ENCODE data around the gene AHCYL2.
"Not testable (repeated sequence)": the region's sequence is repeated elsewhere in the genome, so short reads cannot be mapped to it uniquely, and the experiment has no call there.

Gene AHCYL2

GRCh38 chr7:129437190-129437589, 212.4 kb downstream of the AHCYL2 start:
- FAIRE-seq (no peak), DNase-seq (ENCODE audit: insufficient read length) (no peak)
- TF ChIP-seq POLR2AphosphoS5 (IDR thresholded peaks at IDR 0.05; ENCODE audit: low read depth, low read length), result no peak
- no peak for TF ChIP-seq TAF1 (IDR thresholded peaks at IDR 0.05; ENCODE audit: borderline replicate concordance, low read depth, low read length)
- no peak for TF ChIP-seq POLR2A (IDR thresholded peaks at IDR 0.05; ENCODE audit: low read depth, low read length)

DNA sequence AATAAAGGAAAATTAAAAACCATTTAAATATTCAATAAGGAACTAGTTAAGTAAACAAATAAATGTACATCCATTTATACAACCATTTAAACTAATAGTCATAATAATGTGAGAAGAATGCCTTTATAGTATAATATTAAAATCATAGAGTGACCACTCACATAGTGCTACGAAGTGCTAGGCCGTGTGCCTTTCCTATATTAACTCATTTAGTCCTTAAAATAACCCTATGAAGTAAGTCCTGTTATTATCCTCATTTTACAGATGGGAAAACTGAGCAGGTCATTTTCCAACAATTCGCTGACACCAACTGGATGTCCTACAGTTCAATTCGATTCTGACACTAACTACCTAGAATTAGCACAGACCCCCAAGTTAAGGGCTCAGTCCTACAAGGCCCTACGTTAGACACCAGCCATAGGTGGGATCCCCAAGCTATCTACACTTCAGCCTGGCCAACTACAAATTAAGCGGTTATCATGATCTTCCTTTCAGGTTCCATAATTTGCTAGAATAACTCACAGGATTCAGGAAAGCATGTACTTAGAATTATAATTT, 213.5 kb downstream of the AHCYL2 start:
- FAIRE-seq, result no peak
- TF ChIP-seq POLR2AphosphoS5 (IDR thresholded peaks at IDR 0.05; ENCODE audit: low read depth, low read length), result no peak
- no peak for TF ChIP-seq TAF1 (IDR thresholded peaks at IDR 0.05; ENCODE audit: borderline replicate concordance, low read depth, low read length)
- DNase-seq (ENCODE audit: insufficient read length), result no peak

DNA sequence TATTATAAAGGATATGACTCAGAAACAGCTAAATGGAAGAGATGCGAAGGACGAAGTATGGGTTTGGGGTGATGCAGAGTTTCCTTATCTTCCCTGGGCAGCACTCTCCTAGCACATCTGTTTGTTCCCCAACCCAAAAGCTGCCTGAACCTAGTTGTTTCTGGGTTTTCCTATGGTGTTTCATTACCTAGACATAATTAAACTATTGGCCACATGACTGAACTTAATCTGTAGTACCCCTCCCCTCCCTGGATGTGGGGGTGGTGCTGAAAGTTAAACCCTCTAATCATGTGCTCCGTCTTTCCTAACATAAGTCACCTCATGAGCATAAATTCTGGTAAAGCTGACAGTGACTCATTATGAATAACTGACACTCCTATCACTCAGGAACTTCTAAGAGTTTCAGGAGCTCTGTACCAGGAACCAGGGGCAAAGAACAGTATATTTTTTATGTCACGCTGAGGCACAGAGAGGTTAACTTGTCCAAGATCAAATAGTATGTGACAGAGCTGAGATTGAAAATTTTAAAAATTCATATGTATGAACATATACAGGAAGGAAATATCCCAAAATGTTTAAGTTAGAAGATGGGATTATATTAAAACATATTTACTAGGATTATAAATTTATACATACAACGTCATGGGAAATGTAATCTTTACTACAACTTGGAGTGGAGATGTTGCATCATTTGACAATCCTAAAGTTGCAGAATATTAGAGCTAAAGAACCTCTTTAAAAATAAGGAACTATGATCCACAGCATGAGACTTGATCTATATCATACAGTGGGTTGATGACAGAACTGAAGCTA, 214.2 kb downstream of the AHCYL2 start:
- FAIRE-seq (no peak), DNase-seq (ENCODE audit: insufficient read length) (no peak)
- TF ChIP-seq TAF1 (IDR thresholded peaks at IDR 0.05; ENCODE audit: borderline replicate concordance, low read depth, low read length), result no peak
- TF ChIP-seq POLR2AphosphoS5 (IDR thresholded peaks at IDR 0.05; ENCODE audit: low read depth, low read length), result no peak
- no peak for TF ChIP-seq POLR2A (IDR thresholded peaks at IDR 0.05; ENCODE audit: low read depth, low read length)

- FAIRE-seq (no peak), DNase-seq (ENCODE audit: insufficient read length) (no peak)
- TF ChIP-seq POLR2AphosphoS5 (IDR thresholded peaks at IDR 0.05; ENCODE audit: low read depth, low read length) (no peak), POLR2A (IDR thresholded peaks at IDR 0.05; ENCODE audit: low read depth, low read length) (no peak)
Measured at GRCh38 chr7:129439963-129440625, 215.3 kb downstream of the AHCYL2 start.

- DNase-seq (ENCODE audit: insufficient read length) (no peak), FAIRE-seq (no peak)
- no peak for TF ChIP-seq POLR2A (IDR thresholded peaks at IDR 0.05; ENCODE audit: low read depth, low read length)
- no peak for TF ChIP-seq TAF1 (IDR thresholded peaks at IDR 0.05; ENCODE audit: borderline replicate concordance, low read depth, low read length)
- no peak for TF ChIP-seq POLR2AphosphoS5 (IDR thresholded peaks at IDR 0.05; ENCODE audit: low read depth, low read length)
Measured at GRCh38 chr7:129443612-129444011, 218.8 kb downstream of the AHCYL2 start.

GRCh38 chr7:129444776-129445175, 219.9 kb downstream of the AHCYL2 start:
- not testable (repeated sequence) for FAIRE-seq; DNase-seq (ENCODE audit: insufficient read length)

GRCh38 chr7:129446925-129447324, 222.1 kb downstream of the AHCYL2 start:
- DNase-seq (ENCODE audit: insufficient read length); FAIRE-seq: not testable (repeated sequence)

GRCh38 chr7:129447445-129447844, 222.6 kb downstream of the AHCYL2 start:
- DNase-seq (ENCODE audit: insufficient read length); FAIRE-seq: not testable (repeated sequence)

GRCh38 chr7:129448608-129449007, 223.8 kb downstream of the AHCYL2 start:
- FAIRE-seq; DNase-seq (ENCODE audit: insufficient read length): not testable (repeated sequence)

DNA sequence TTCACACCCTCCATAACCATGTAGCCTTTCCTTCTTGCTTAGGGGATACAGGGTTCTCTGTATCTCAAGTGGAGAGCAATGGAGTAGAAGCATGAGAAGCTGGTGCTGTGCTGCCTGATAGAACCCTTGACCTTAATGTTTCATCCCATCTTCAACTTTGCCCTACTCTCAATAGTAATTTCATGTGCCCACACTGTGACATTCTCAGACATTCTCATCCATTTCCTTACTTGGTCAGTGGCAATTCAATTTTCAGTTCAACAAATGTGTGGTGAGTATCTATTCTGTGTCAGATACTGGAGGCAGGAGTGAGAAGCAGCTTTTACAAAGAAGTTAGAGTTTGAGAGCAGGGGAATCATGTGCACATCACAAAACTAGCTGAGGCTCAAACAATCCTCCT, 225.5 kb downstream of the AHCYL2 start:
- FAIRE-seq (no peak), DNase-seq (ENCODE audit: insufficient read length) (no peak)
- TF ChIP-seq POLR2A (IDR thresholded peaks at IDR 0.05; ENCODE audit: low read depth, low read length) (no peak), POLR2AphosphoS5 (IDR thresholded peaks at IDR 0.05; ENCODE audit: low read depth, low read length) (no peak), TAF1 (IDR thresholded peaks at IDR 0.05; ENCODE audit: borderline replicate concordance, low read depth, low read length) (no peak)

DNA sequence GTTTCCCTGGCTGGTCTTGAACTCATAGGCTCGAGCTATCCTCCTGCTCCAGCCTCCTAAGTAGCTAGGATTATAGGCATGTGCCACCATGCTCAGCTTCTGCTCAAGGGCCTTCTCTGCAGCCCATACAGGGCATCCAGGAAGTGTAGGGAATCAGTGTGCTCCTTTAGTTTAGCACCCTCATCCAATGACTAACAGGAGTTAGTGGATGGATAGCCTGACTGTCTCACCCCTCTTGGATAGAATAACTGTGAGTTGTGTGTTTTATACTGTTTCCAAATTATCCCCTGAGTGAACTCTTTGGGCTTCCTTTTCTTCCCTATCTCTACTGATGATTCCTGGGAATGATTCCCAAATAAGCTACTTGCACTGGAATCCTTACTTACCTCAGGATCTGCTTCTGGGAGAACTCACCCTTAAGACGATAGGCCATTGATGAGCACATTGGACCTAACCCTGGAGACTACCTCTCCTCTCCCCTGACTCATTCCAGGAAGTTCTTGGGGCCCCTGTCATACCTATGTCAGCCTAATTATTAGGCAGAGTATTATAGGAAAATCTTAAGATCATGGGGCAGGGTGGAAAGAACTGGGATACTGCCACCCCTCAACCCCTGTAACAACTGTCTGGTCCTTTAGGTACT, 227.9 kb downstream of the AHCYL2 start:
- FAIRE-seq (peak; percentile 42), DNase-seq (ENCODE audit: insufficient read length) (no peak)
- TF ChIP-seq POLR2AphosphoS5 (IDR thresholded peaks at IDR 0.05; ENCODE audit: low read depth, low read length), result no peak
- TF ChIP-seq TAF1 (IDR thresholded peaks at IDR 0.05; ENCODE audit: borderline replicate concordance, low read depth, low read length), result no peak
- no peak for TF ChIP-seq POLR2A (IDR thresholded peaks at IDR 0.05; ENCODE audit: low read depth, low read length)

GRCh38 chr7:129453510-129454248, 228.8 kb downstream of the AHCYL2 start:
- DNase-seq (ENCODE audit: insufficient read length) (no peak), FAIRE-seq (peak; percentile 36)
- TF ChIP-seq POLR2AphosphoS5 (IDR thresholded peaks at IDR 0.05; ENCODE audit: low read depth, low read length) (no peak), POLR2A (IDR thresholded peaks at IDR 0.05; ENCODE audit: low read depth, low read length) (no peak), TAF1 (IDR thresholded peaks at IDR 0.05; ENCODE audit: borderline replicate concordance, low read depth, low read length) (no peak)
